ENCODE results near the gene PIM2.
"Not testable (repeated sequence)": the region's sequence is repeated elsewhere in the genome, so short reads cannot be mapped to it uniquely, and the experiment has no call there.

PIM2 gene

GRCh38 chrX:48890296-48890925, 28.4 kb downstream of the PIM2 start:
- POLR2A ChIA-PET = interaction anchor here (1.4 kb wide), 1 partner anchor 152 kb away, joined by 5 read pairs; no protein-coding TSS in a partner anchor
- DNase-seq (ENCODE audit: extremely low spot score) = no peak
- CTCF ChIA-PET = no interaction called here
- TF ChIP-seq LEF1 (IDR thresholded peaks at IDR 0.05; ENCODE audit: borderline replicate concordance) = no peak
- TF ChIP-seq FOXK2 (IDR thresholded peaks at IDR 0.05) = no peak
- TF ChIP-seq SUZ12 (IDR thresholded peaks at IDR 0.05) = no peak
- TF ChIP-seq HDGF (IDR thresholded peaks at IDR 0.05; ENCODE audit: borderline replicate concordance) = no peak
- TF ChIP-seq FOXA1 (IDR thresholded peaks at IDR 0.05) = no peak
- TF ChIP-seq PKNOX1 (IDR thresholded peaks at IDR 0.05) = no peak
- TF ChIP-seq FOXM1 (IDR thresholded peaks at IDR 0.05; ENCODE audit: borderline replicate concordance) = no peak
- TF ChIP-seq NFRKB (IDR thresholded peaks at IDR 0.05) = no peak

- DNase-seq (ENCODE audit: extremely low spot score); POLR2A ChIA-PET: not testable (repeated sequence)
- CTCF ChIA-PET = interaction anchor here (0.6 kb wide), 1 partner anchor 13 kb away, joined by 3 read pairs; no protein-coding TSS in a partner anchor
Measured at GRCh38 chrX:48886586-48886985, 32.2 kb downstream of the PIM2 start.

- ChIA-PET POLR2A (interaction anchor here (0.7 to 1.0 kb wide), 2 partner anchors 14 to 19 kb away, joined by 3 read pairs; partner anchors contain the start of genes PQBP1 and TIMM17B), CTCF (interaction anchor here (1.1 kb wide), 1 partner anchor 60 kb away, joined by 3 read pairs; no protein-coding TSS in a partner anchor)
- no peak for DNase-seq (ENCODE audit: extremely low spot score)
- TF ChIP-seq ELF4 (IDR thresholded peaks at IDR 0.05) (no peak), BHLHE40 (IDR thresholded peaks at IDR 0.05; ENCODE audit: borderline replicate concordance) (no peak), CTBP1 (IDR thresholded peaks at IDR 0.05; ENCODE audit: borderline replicate concordance) (no peak), L3MBTL2 (conservative IDR thresholded peaks at IDR 0.05) (no peak), ARNT (IDR thresholded peaks at IDR 0.05) (no peak), SP1 (IDR thresholded peaks at IDR 0.05) (no peak), PKNOX1 (IDR thresholded peaks at IDR 0.05) (no peak), TARDBP (IDR thresholded peaks at IDR 0.05) (no peak), FOXA1 (IDR thresholded peaks at IDR 0.05) (no peak), HDGF (IDR thresholded peaks at IDR 0.05; ENCODE audit: borderline replicate concordance) (no peak), LEF1 (IDR thresholded peaks at IDR 0.05; ENCODE audit: borderline replicate concordance) (no peak), SUZ12 (IDR thresholded peaks at IDR 0.05) (no peak), FOXK2 (IDR thresholded peaks at IDR 0.05) (no peak), FOXM1 (IDR thresholded peaks at IDR 0.05; ENCODE audit: borderline replicate concordance) (no peak), NFRKB (IDR thresholded peaks at IDR 0.05) (no peak)
Measured at GRCh38 chrX:48883729-48884128, 35.1 kb downstream of the PIM2 start.

- DNase-seq (ENCODE audit: extremely low spot score); CTCF ChIA-PET: not testable (repeated sequence)
- POLR2A ChIA-PET = interaction anchor here (2.3 kb wide), 1 partner anchor 21 kb away, joined by 8 read pairs; the partner anchor contains the start of genes PQBP1 and TIMM17B
Measured at GRCh38 chrX:48876944-48877343, 41.9 kb downstream of the PIM2 start.

GRCh38 chrX:48872017-48872416, 46.8 kb downstream of the PIM2 start:
- POLR2A ChIA-PET; CTCF ChIA-PET; DNase-seq (ENCODE audit: extremely low spot score): not testable (repeated sequence)

GRCh38 chrX:48864210-48864609, 54.6 kb downstream of the PIM2 start:
- no peak for DNase-seq (ENCODE audit: extremely low spot score)
- no peak for TF ChIP-seq SP1 (IDR thresholded peaks at IDR 0.05)
- POLR2A ChIA-PET = no interaction called here
- CTCF ChIA-PET = no interaction called here
